GM12878 (cell line): ENCODE measurements around the gene C19orf44. TPM values are rescaled to one million over a fixed set of nuclear protein-coding genes. Genes with fewer than 3 reads are reported as not detected.

Experiments used
- ATAC-seq: fragments of 200-7000 bp; cut with Tn5 transposase; 3 replicates; pipeline ENCODE4 v1.9.1; 2020; ENCODE audit warnings: mild to moderate bottlenecking, moderate library complexity
- BruUV-seq: library from RNA; stranded (reverse); fragments of 400-500 nt; replicated peaks from 2 replicates; lab custom pipeline; 2021; lab: Mats Ljungman, UMichigan
- CTCF ChIA-PET: fragments of 300-600 bp; sonication (Branson Sonifier 250); formaldehyde crosslinking; extraction: SDS; loops from one replicate; lab custom pipeline; 2021; ENCODE audit warnings: inconsistent platforms; lab: Yijun Ruan, JAX
- POLR2A ChIA-PET: fragments of 350-600 bp; formaldehyde crosslinking; extraction: SDS; loops from one replicate; lab custom pipeline; 2021; ENCODE audit warnings: inconsistent platforms; lab: Charles Lee
- RAD21 ChIA-PET: fragments of 300-600 bp; sonication (Branson Sonifier 250); formaldehyde crosslinking; loops from one replicate; lab custom pipeline; 2023; ENCODE audit warnings: antibody characterized with exemption; ENCODE audit not compliant: unreplicated experiment; lab: Charles Lee
- SMC1A ChIA-PET: fragments of 300-600 bp; sonication (Branson Sonifier 250); formaldehyde crosslinking; loops from one replicate; lab custom pipeline; 2023; ENCODE audit not compliant: unreplicated experiment, uncharacterized antibody; lab: Charles Lee
- DNase-seq: peaks from one replicate; pipeline ENCODE4 v3.0.0-alpha.2; 2011; ENCODE audit warnings: low read depth, low spot score
- FAIRE-seq: peaks from 3 replicates; lab custom pipeline; 2011; peaks lifted over from hg19 to GRCh38; lab: Jason Lieb, UNC
- H2AFZ ChIP-seq: 2 replicates; pipeline ENCODE4 v1.6.0; 2011; ENCODE audit warnings: low read depth, low read length, control low read depth; ENCODE audit not compliant: control insufficient read depth
- H3K27ac ChIP-seq: 2 replicates; pipeline ENCODE4 v1.5.1; 2011; ENCODE audit warnings: control low read depth; ENCODE audit not compliant: control insufficient read depth, insufficient read depth
- H3K27me3 ChIP-seq, 2 experiments: replicated peaks in 1 of 2; 2 replicates each; pipeline versions ENCODE4 v1.6.0 to v1.6.1; 2011; ENCODE audit warnings: low read length in 1 of 2; ENCODE audit not compliant: control insufficient read depth in 2 of 2, insufficient read depth in 2 of 2
- H3K36me3 ChIP-seq, 2 experiments: 2 replicates each; pipeline ENCODE4 v1.5.1; 2011; ENCODE audit warnings: low read length in 1 of 2; ENCODE audit not compliant: control insufficient read depth in 2 of 2, insufficient read depth in 2 of 2
- H3K4me1 ChIP-seq: 2 replicates; pipeline ENCODE4 v1.6.1; 2011; ENCODE audit warnings: mild to moderate bottlenecking, low read length, moderate library complexity, mixed read lengths; ENCODE audit not compliant: control insufficient read depth, insufficient read depth
- H3K4me2 ChIP-seq: 2 replicates; pipeline ENCODE4 v1.6.0; 2011; ENCODE audit warnings: control low read depth; ENCODE audit not compliant: control insufficient read depth, insufficient read depth
- H3K4me3 ChIP-seq: fragments of 200-600 bp; sonication (generic); 2 replicates; pipeline ENCODE4 v1.5.1; 2016
- H3K79me2 ChIP-seq: 2 replicates; pipeline ENCODE4 v1.6.0; 2011; ENCODE audit warnings: low read length; ENCODE audit not compliant: control insufficient read depth, insufficient read depth
- H3K9ac ChIP-seq: 2 replicates; pipeline ENCODE4 v1.8.0; 2011; ENCODE audit warnings: low read length, control low read depth, mixed read lengths; ENCODE audit not compliant: control insufficient read depth, insufficient read depth
- H3K9me3 ChIP-seq: replicated peaks from 3 replicates; pipeline ENCODE4 v1.5.1; 2011; ENCODE audit warnings: mild to moderate bottlenecking, low read length; ENCODE audit not compliant: control insufficient read depth, insufficient read depth
- H4K20me1 ChIP-seq: 2 replicates; pipeline ENCODE4 v1.6.0; 2011; ENCODE audit not compliant: control insufficient read depth, insufficient read depth
- ATF3 ChIP-seq: IDR thresholded peaks from 2 replicates; pipeline ENCODE4 v1.6.1; 2011; ENCODE audit warnings: low read depth, mild to moderate bottlenecking, low read length, moderate library complexity, borderline replicate concordance; ENCODE audit errors: extremely low read depth
- ATF7 ChIP-seq: fragments of 450-650 bp; IDR thresholded peaks from 2 replicates; pipeline ENCODE4 v1.6.1; 2016; ENCODE audit warnings: low read depth, mild to moderate bottlenecking
- BCL11A ChIP-seq: IDR thresholded peaks from 2 replicates; pipeline ENCODE4 v1.6.1; 2011; ENCODE audit warnings: low read depth, low read length
- CHD2 ChIP-seq: IDR thresholded peaks from 2 replicates; pipeline ENCODE4 v1.6.1; 2011; ENCODE audit warnings: low read depth, low read length, improper control_type of control experiment, borderline replicate concordance
- DPF2 ChIP-seq: fragments of 450-650 bp; IDR thresholded peaks from 2 replicates; pipeline ENCODE4 v1.6.1; 2017; ENCODE audit warnings: mild to moderate bottlenecking
- EZH2 ChIP-seq: IDR thresholded peaks from 2 replicates; pipeline ENCODE4 v1.6.1; 2012; ENCODE audit warnings: low read depth, mild to moderate bottlenecking, control low read depth, inconsistent platforms, low read length, borderline replicate concordance; ENCODE audit not compliant: control insufficient read depth
- HDGF ChIP-seq: fragments of 450-650 bp; IDR thresholded peaks from 2 replicates; pipeline ENCODE4 v1.6.1; 2016; ENCODE audit warnings: antibody characterized with exemption
- KDM1A ChIP-seq: fragments of 200-600 bp; sonication (generic); IDR thresholded peaks from 2 replicates; pipeline ENCODE4 v1.6.1; 2016; ENCODE audit warnings: borderline replicate concordance
- MEF2B ChIP-seq: fragments of 450-650 bp; IDR thresholded peaks from 2 replicates; pipeline ENCODE4 v1.6.1; 2018; ENCODE audit warnings: mild to moderate bottlenecking, moderate library complexity; ENCODE audit not compliant: partially characterized antibody, poor library complexity, severe bottlenecking
- MTA3 ChIP-seq: IDR thresholded peaks from 2 replicates; pipeline ENCODE4 v1.6.1; 2012; ENCODE audit warnings: low read length, inconsistent platforms, borderline replicate concordance
- NBN ChIP-seq: fragments of 450-650 bp; IDR thresholded peaks from 2 replicates; pipeline ENCODE4 v1.6.1; 2016
- PAX8 ChIP-seq: fragments of 450-650 bp; IDR thresholded peaks from 2 replicates; pipeline ENCODE4 v1.6.1; 2017; ENCODE audit warnings: mild to moderate bottlenecking, moderate library complexity
- PKNOX1 ChIP-seq: fragments of 450-650 bp; IDR thresholded peaks from 2 replicates; pipeline ENCODE4 v1.6.1; 2016; ENCODE audit warnings: mild to moderate bottlenecking
- RB1 ChIP-seq: fragments of 450-650 bp; formaldehyde crosslinking; IDR thresholded peaks from 2 replicates; pipeline ENCODE4 v1.6.1; 2017; ENCODE audit warnings: mild to moderate bottlenecking, borderline replicate concordance
- RUNX3 ChIP-seq: IDR thresholded peaks from 2 replicates; pipeline ENCODE4 v1.6.1; 2012; ENCODE audit warnings: low read length, inconsistent platforms
- SMAD1 ChIP-seq: fragments of 450-650 bp; IDR thresholded peaks from 2 replicates; pipeline ENCODE4 v1.6.1; 2018; ENCODE audit warnings: mild to moderate bottlenecking, low read depth; ENCODE audit not compliant: partially characterized antibody
- TBL1XR1 ChIP-seq: IDR thresholded peaks from 2 replicates; pipeline ENCODE4 v1.6.1; 2012; ENCODE audit warnings: low read depth, low read length, improper control_type of control experiment
- TCF12 ChIP-seq: IDR thresholded peaks from 2 replicates; pipeline ENCODE4 v1.6.1; 2011; ENCODE audit warnings: low read depth, mild to moderate bottlenecking, low read length
- ZNF207 ChIP-seq: fragments of 450-650 bp; IDR thresholded peaks from 2 replicates; pipeline ENCODE4 v1.6.1; 2014; ENCODE audit warnings: antibody characterized with exemption, mild to moderate bottlenecking, borderline replicate concordance
- WGBS: methylation state at CpG from one replicate; pipeline ENCODE4 v1.1.6; 2016; ENCODE audit warnings: low lambda C conversion rate; ENCODE audit not compliant: insufficient replicate concordance, insufficient coverage; ENCODE audit errors: missing lambda C conversion rate; 5-methylcytosine and 5-hydroxymethylcytosine counted together
- in situ Hi-C: fragments of 300-500 bp; cut with MboI; formaldehyde crosslinking; loops from 9 replicates; pipeline ENCODE4 v1.14.3; 2018; ENCODE audit warnings: mixed read lengths
- intact Hi-C: fragments of 100-400 bp; cut with micrococcal nuclease; formaldehyde crosslinking; loops from one replicate; pipeline ENCODE4 v1.14.2; 2022; ENCODE audit not compliant: unreplicated experiment
- polyA plus RNA-seq, 11 experiments: library from polyadenylated mRNA; depleted of rRNA in 4 of 11; unstranded in 6 of 11; stranded (reverse) in 5 of 11; fragments of >200 nt; fragmentation: Nextera tagmentation in 4 of 11; fragmentation: Illumina TruSeq in 1 of 11; extraction: Ambion mirVana in 4 of 11; extraction: Trizol in 1 of 11; gene quantifications; 1 replicate in 1 of 11; 2 replicates in 10 of 11; pipeline versions ENCODE4 v1.2.1 to v1.2.3, GENCODE V29; 2011 to 2016; ENCODE audit warnings: inconsistent platforms in 2 of 11, missing spikeins in 2 of 11, low read depth in 1 of 11
- total RNA-seq, 4 experiments: library from RNA; depleted of rRNA in 3 of 4; stranded (reverse); fragments of >200 nt in 3 of 4; fragmentation: Illumina TruSeq in 1 of 4; extraction: Trizol in 1 of 4; gene quantifications; 2 replicates each; pipeline versions ENCODE4 v1.2.1 to v1.2.3, GENCODE V29; 2013 to 2021

The C19orf44 gene
- total and polyA plus RNA-seq, 10 of the 15 experiments (the other 5 are each of a cell fraction or from before 2014, with no cell fraction given): 0.26 to 5.2 (median 3.6) TPM

- H3K9me3 ChIP-seq: no peaks in the 10 kb centered on the region; the same call in 2 of the 3 replicates
- H3K36me3 ChIP-seq: peaks cover 0 to 7% of the 10 kb centered on the region in 2 experiments; a peak in 2 of 4 replicates
- in situ Hi-C loops (no loop called here), intact Hi-C loops (loop anchor here (5.0 to 10.0 kb wide), 2 partner anchors 78 to 100 kb away; no protein-coding TSS in a partner anchor)
- H3K9ac ChIP-seq: peak overlapping the region; percentile 0; the same call in 1 of the 2 replicates
- H3K79me2 ChIP-seq: peaks cover 55% of the 10 kb centered on the region
- ChIA-PET SMC1A (interaction anchor here (0.6 to 2.1 kb wide), 7 partner anchors 40 to 149 kb away, joined by 3 to 11 read pairs (median 4); no protein-coding TSS in a partner anchor), RAD21 (interaction anchor here (0.9 to 2.7 kb wide), 4 partner anchors 35 to 79 kb away, joined by 3 to 20 read pairs (median 6); no protein-coding TSS in a partner anchor), POLR2A (interaction anchor here (1.2 to 6.1 kb wide), 3 partner anchors 29 to 79 kb away, joined by 3 to 72 read pairs (median 5); no protein-coding TSS in a partner anchor), CTCF (interaction anchor here (1.3 kb wide), 1 partner anchor 80 kb away, joined by 3 read pairs; no protein-coding TSS in a partner anchor)
- peak overlapping the region; percentile 58 for H3K27ac ChIP-seq
- peak overlapping the region; percentile 18; the same call in 1 of the 2 replicates for H3K4me3 ChIP-seq
- DNase-seq (no peak), ATAC-seq (peak; percentile 26), FAIRE-seq (no peak)
- TF ChIP-seq RB1: no peak
- TF ChIP-seq ATF3: no peak
- peak; percentile 68 for TF ChIP-seq MEF2B
- no peak for TF ChIP-seq ZNF207
- no peak for TF ChIP-seq CHD2
- 0 out of 2 replicates have a peak, but pooled peaks have one; percentile 15 for TF ChIP-seq DPF2
- peak; percentile 54; the same call in 1 of the 2 replicates for TF ChIP-seq RUNX3
- TF ChIP-seq TCF12: peak; percentile 17; the same call in 1 of the 2 replicates
- no peak for TF ChIP-seq SMAD1
- TF ChIP-seq KDM1A: no peak
- TF ChIP-seq EZH2: no peak
- TF ChIP-seq PAX8: no peak
- no peak for TF ChIP-seq PKNOX1
- no peak for TF ChIP-seq BCL11A
- TF ChIP-seq ATF7: 0 out of 2 replicates have a peak, but pooled peaks have one; percentile 38
- peak; percentile 44; the same call in 1 of the 2 replicates for TF ChIP-seq HDGF
- TF ChIP-seq NBN: 0 out of 2 replicates have a peak, but pooled peaks have one; percentile 22
- no peak for TF ChIP-seq MTA3
- TF ChIP-seq TBL1XR1: no peak
- BruUV-seq: no TSS peak
- 21% methylated on average over 11 of the region's 11 CpGs for WGBS
- H4K20me1 ChIP-seq: peaks cover 4% of the 10 kb centered on the region; the same call in 1 of the 2 replicates
- H3K4me2 ChIP-seq: peak overlapping the region; percentile 79
- H2AFZ ChIP-seq: no peak overlapping the region
- H3K27me3 ChIP-seq: no peaks in the 10 kb centered on the region
- peaks cover 34% of the 10 kb centered on the region for H3K4me1 ChIP-seq
Measured at GRCh38 chr19:16544473-16545231, 48.5 kb downstream of the C19orf44 start.
